GM21529 (cell line): ENCODE results near the gene POU6F2.
"Not testable (repeated sequence)": the region's sequence is repeated elsewhere in the genome, so short reads cannot be mapped to it uniquely, and the experiment has no call there.

Experiments
- ATAC-seq: cut with Tn5 transposase; IDR thresholded peaks from one replicate; pipeline ENCODE4 v1.9.1; 2021; ENCODE audit not compliant: unreplicated experiment

The POU6F2 gene

GRCh38 chr7:38977685-38978084 lies at the start of gene POU6F2:
Gene POU6F2 (plus strand): TSS chr7:38977909. CDS start chr7:38977954, 45 bp downstream.
- ATAC-seq = no peak

GRCh38 chr7:38928506-38928905 lies 49.2 kb upstream of the POU6F2 start:
- ATAC-seq = no peak

GRCh38 chr7:38929460-38930171 lies 48.1 kb upstream of the POU6F2 start:
- ATAC-seq = no peak

GRCh38 chr7:38932509-38933168 lies 45.1 kb upstream of the POU6F2 start:
- ATAC-seq = peak; percentile 90

GRCh38 chr7:38934051-38934450 lies 43.7 kb upstream of the POU6F2 start:
- ATAC-seq = no peak

GRCh38 chr7:38934536-38934935 lies 43.2 kb upstream of the POU6F2 start:
- no peak for ATAC-seq

- no peak for ATAC-seq
These were observed 41.1 kb upstream of the POU6F2 start for GRCh38 chr7:38936641-38937040.

GRCh38 chr7:38938001-38938485 lies 39.7 kb upstream of the POU6F2 start:
- ATAC-seq = no peak

GRCh38 chr7:38938589-38938988 lies 39.1 kb upstream of the POU6F2 start:
- no peak for ATAC-seq

GRCh38 chr7:38940774-38941173 lies 36.9 kb upstream of the POU6F2 start:
- ATAC-seq = no peak

- no peak for ATAC-seq
These were observed 35.2 kb upstream of the POU6F2 start for GRCh38 chr7:38942431-38943051.

- not testable (repeated sequence) for ATAC-seq
These were observed 30.2 kb upstream of the POU6F2 start for GRCh38 chr7:38947541-38947940.

GRCh38 chr7:38950309-38950708 lies 27.4 kb upstream of the POU6F2 start:
- no peak for ATAC-seq

GRCh38 chr7:38951213-38951612 lies 26.5 kb upstream of the POU6F2 start:
- no peak for ATAC-seq

- ATAC-seq = no peak
These were observed 24.5 kb upstream of the POU6F2 start for GRCh38 chr7:38953227-38953626.

GRCh38 chr7:38953971-38954370 lies 23.7 kb upstream of the POU6F2 start:
- no peak for ATAC-seq

- ATAC-seq = no peak
These were observed 21.8 kb upstream of the POU6F2 start for GRCh38 chr7:38955892-38956291.

- ATAC-seq = no peak
These were observed 15.7 kb upstream of the POU6F2 start for GRCh38 chr7:38962028-38962427.

- no peak for ATAC-seq
These were observed 12.8 kb upstream of the POU6F2 start for GRCh38 chr7:38964921-38965320.

GRCh38 chr7:38973760-38974159 lies 3.9 kb upstream of the POU6F2 start:
- ATAC-seq = no peak

GRCh38 chr7:38975944-38976392 lies 1.7 kb upstream of the POU6F2 start:
- ATAC-seq = no peak

- no peak for ATAC-seq
These were observed 782 bp downstream of the POU6F2 start for GRCh38 chr7:38978491-38978890.
